ENCODE results near the gene SUSD4. TPM values are rescaled to one million over a fixed set of nuclear protein-coding genes. Genes with fewer than 3 reads are reported as not detected.

Gene SUSD4
- total and polyA plus RNA-seq, 9 of the 15 experiments (the other 6 are each of a cell fraction or from before 2014, with no cell fraction given): 0.06 to 1.7 (median 0.09) TPM; not detected in 4

- TF ChIP-seq MTA1 (IDR thresholded peaks at IDR 0.05; ENCODE audit: borderline replicate concordance) (no peak), NONO (IDR thresholded peaks at IDR 0.05; ENCODE audit: low read depth in 2 of 2, low read length in 1 of 2) (no peak), CCNT2 (IDR thresholded peaks at IDR 0.05; ENCODE audit: borderline replicate concordance, extremely low read depth, insufficient read length, low read depth, low read length) (no peak)
Measured at GRCh38 chr1:223212441-223212840, 151.5 kb downstream of the SUSD4 start (continued).

- H3K36me3 ChIP-seq (ENCODE audit: control insufficient read depth, insufficient read depth, low read length): no peaks in the 10 kb centered on the region
- intact Hi-C loops (cut with micrococcal nuclease) (no loop called here), in situ Hi-C loops (cut with MboI) (no loop called here)
- ChIA-PET CTCF (ENCODE audit: low intra/inter-chr PET ratio) (no interaction called here), POLR2A (interaction anchor here (0.9 kb wide), 1 partner anchor 17 kb away, joined by 3 read pairs; no protein-coding TSS in a partner anchor)
- no peaks in the 10 kb centered on the region for H3K9me1 ChIP-seq (ENCODE audit: control insufficient read depth, insufficient read depth, low read length)
- H3K4me3 ChIP-seq: no peak overlapping the region
- H3K4me1 ChIP-seq (replicated peaks in 1 of 2; ENCODE audit: control insufficient read depth in 2 of 2, insufficient read depth in 2 of 2, low read length in 2 of 2): peaks cover 0 to 26% of the 10 kb centered on the region in 2 experiments; a peak in 3 of 5 replicates
- WGBS (ENCODE audit: insufficient coverage, low coverage, missing lambda C conversion rate): 57% methylated on average over 5 of the region's 5 CpGs
- no TSS peak for BruUV-seq (replicated peaks)
- no peaks in the 10 kb centered on the region for H3K79me2 ChIP-seq (ENCODE audit: control insufficient read depth, insufficient read depth, low read length)
- no peaks in the 10 kb centered on the region for H3K9me3 ChIP-seq (replicated peaks; ENCODE audit: control insufficient read depth, insufficient read depth, low read depth, low read length)
- H4K20me1 ChIP-seq (replicated peaks; ENCODE audit: control insufficient read depth, insufficient read depth, low read length): no peaks in the 10 kb centered on the region
- H3K4me2 ChIP-seq (ENCODE audit: insufficient read depth, low read length): no peak overlapping the region
- H2AFZ ChIP-seq (ENCODE audit: low read depth, low read length): no peak overlapping the region
- no peak for ATAC-seq
- no peaks in the 10 kb centered on the region for H3K27me3 ChIP-seq (ENCODE audit: control insufficient read depth in 2 of 2, insufficient read depth in 2 of 2, low read length in 2 of 2)
- DNase-seq (ENCODE audit: extremely low read depth in 1 of 4, low spot score in 3 of 4): no peak
- H3K27ac ChIP-seq (ENCODE audit: extremely low read depth, low read depth, low read length): no peak overlapping the region
- FAIRE-seq: no peak
- H3K9ac ChIP-seq (ENCODE audit: insufficient read depth in 1 of 2, low read depth in 2 of 2, low read length in 2 of 2): no peak overlapping the region
- TF ChIP-seq ZNF778 (CRISPR knock-in tag; IDR thresholded peaks at IDR 0.05): no peak
- TF ChIP-seq, protein P1, sequence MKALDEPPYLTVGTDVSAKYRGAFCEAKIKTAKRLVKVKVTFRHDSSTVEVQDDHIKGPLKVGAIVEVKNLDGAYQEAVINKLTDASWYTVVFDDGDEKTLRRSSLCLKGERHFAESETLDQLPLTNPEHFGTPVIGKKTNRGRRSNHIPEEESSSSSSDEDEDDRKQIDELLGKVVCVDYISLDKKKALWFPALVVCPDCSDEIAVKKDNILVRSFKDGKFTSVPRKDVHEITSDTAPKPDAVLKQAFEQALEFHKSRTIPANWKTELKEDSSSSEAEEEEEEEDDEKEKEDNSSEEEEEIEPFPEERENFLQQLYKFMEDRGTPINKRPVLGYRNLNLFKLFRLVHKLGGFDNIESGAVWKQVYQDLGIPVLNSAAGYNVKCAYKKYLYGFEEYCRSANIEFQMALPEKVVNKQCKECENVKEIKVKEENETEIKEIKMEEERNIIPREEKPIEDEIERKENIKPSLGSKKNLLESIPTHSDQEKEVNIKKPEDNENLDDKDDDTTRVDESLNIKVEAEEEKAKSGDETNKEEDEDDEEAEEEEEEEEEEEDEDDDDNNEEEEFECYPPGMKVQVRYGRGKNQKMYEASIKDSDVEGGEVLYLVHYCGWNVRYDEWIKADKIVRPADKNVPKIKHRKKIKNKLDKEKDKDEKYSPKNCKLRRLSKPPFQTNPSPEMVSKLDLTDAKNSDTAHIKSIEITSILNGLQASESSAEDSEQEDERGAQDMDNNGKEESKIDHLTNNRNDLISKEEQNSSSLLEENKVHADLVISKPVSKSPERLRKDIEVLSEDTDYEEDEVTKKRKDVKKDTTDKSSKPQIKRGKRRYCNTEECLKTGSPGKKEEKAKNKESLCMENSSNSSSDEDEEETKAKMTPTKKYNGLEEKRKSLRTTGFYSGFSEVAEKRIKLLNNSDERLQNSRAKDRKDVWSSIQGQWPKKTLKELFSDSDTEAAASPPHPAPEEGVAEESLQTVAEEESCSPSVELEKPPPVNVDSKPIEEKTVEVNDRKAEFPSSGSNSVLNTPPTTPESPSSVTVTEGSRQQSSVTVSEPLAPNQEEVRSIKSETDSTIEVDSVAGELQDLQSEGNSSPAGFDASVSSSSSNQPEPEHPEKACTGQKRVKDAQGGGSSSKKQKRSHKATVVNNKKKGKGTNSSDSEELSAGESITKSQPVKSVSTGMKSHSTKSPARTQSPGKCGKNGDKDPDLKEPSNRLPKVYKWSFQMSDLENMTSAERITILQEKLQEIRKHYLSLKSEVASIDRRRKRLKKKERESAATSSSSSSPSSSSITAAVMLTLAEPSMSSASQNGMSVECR (CRISPR knock-in tag; IDR thresholded peaks at IDR 0.05): 0 out of 2 replicates have a peak, but pooled peaks have one; percentile 32
- TF ChIP-seq ZBTB7A (IDR thresholded peaks at IDR 0.05; ENCODE audit: borderline replicate concordance, control insufficient read depth, low read depth, low read length): no peak
- TF ChIP-seq CEBPG (CRISPR knock-in tag; IDR thresholded peaks at IDR 0.05): peak; percentile 19; the same call in 1 of the 2 replicates
- no peak for TF ChIP-seq CEBPG (tag; conservative IDR thresholded peaks at IDR 0.05 in 1 of 2, IDR thresholded peaks at IDR 0.05 in 1 of 2)
- TF ChIP-seq THAP12 (CRISPR knock-in tag; IDR thresholded peaks at IDR 0.05): no peak
- no peak for TF ChIP-seq LCOR (CRISPR knock-in tag; IDR thresholded peaks at IDR 0.05)
- TF ChIP-seq ZNF3 (CRISPR knock-in tag; IDR thresholded peaks at IDR 0.05): no peak
- peak; percentile 29; the same call in 1 of the 2 replicates for TF ChIP-seq USF1 (CRISPR knock-in tag; IDR thresholded peaks at IDR 0.05)
Measured at GRCh38 chr1:223211323-223211985, 152.5 kb downstream of the SUSD4 start.

Measured in K562 (cell line).